HT-29 (cell line): ENCODE results near the gene ANO6. TPM values are rescaled to one million over a fixed set of nuclear protein-coding genes. Genes with fewer than 3 reads are reported as not detected.

Source experiments
- DNase-seq: peaks from one replicate; pipeline ENCODE4 v3.0.0-alpha.2; 2015; ENCODE audit warnings: low spot score
- small RNA-seq: library from RNA; depleted of rRNA; stranded (forward); fragments of <200 nt; gene quantifications from one replicate; pipeline ENCODE3, GENCODE V24; 2014
- total RNA-seq: library from RNA; depleted of rRNA; stranded (reverse); fragments of >200 nt; shearing (Covaris generic); gene quantifications from 2 replicates; pipeline ENCODE4 v1.2.3, GENCODE V29; 2014; rRNA removed

ANO6 gene
- total RNA-seq, 1 experiment from 2014 or later: 28.3 TPM

DNA sequence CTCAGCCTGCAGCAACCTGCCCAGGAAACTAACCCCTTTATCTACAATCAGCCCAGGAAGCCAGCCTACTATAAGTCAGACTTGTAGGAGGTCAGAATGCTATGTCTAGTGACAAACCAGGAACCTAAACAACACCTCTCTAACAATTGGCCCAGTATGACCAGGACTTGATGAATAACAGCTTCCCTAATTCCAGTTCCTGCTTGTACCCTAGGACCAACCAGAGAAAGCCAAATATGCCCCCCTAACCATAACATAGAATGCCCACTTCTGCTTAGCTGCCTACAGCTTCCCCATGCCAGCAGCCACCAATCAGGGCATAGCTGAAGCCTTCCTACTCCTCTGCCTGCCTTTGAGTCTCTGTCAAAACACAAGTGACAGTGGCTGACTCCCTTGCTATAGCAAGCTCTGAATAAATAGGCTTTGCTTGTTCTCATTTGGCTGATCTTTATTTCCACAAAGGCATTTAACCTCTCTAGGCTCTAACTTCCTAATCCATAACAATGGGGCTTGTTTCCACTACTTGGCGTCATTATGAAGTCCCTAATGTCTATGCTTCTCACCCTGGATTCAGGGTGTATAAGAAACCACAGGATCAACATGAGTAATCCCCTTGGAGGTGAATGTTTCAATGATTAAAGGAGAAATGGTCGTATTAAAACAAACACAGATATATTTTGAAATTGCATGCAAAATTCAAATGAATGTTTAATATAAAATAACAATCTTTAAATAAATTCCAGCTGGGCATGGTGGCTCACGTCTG, 220.2 kb downstream of the ANO6 start:
- no peak for DNase-seq

DNA sequence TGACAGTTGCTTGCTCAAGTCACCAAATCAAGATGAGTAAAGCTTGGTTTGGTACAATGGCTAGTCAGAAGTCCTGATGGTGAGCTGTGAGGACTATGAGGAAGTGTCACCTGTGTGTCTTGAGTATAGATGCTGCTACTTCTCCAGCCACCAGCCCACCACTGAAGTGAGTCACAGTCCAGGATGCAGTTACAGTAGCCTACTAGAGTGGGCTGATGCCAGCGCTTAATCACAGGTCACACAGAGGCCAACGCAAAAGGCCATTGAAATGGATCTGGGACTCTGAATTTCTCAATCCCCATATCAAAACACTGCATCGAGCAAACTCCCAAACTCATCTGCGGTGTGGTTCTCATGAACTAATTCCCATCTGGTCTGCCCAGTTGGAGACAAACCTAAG, 223.1 kb downstream of the ANO6 start:
- no peak for DNase-seq

DNA sequence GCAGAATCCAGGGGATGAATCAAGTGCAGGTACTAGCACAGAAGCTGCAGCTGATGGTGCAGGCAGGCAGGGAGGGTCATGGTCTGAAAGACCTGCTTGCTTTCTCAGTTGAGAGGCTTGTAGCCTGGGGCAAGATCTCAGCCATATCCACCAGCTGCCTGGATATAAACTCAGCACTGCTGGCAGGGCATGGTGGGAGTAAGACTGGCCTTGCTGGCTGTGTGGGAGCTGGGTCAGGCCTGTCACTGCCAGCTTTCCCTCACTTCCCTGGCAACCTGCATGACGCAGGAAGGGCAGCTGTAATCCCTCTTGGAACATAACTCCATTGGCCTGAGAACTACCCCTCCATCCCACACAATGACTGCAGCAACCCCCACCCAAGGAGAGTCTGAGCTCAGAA, 230.1 kb downstream of the ANO6 start:
- no peak for DNase-seq

DNA sequence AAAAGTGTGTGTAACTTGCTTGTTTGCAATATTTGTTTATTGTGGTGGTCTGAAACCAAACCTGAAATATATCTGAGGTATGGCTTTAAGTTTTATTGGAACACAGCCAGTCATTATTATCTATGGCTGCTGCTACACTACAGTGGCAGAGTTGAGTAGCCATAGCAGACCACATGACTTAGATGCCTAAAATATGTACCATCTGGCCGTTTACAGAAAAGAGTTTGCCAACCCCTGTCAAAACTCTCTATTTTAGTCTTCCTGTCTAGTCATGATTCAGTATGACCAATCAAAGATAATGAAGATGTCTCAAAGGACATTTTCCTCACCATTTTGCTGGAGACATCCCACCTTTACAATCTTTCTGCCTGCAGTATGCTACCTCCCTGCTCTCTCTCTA, 242.3 kb downstream of the ANO6 start:
- no peak for DNase-seq

DNA sequence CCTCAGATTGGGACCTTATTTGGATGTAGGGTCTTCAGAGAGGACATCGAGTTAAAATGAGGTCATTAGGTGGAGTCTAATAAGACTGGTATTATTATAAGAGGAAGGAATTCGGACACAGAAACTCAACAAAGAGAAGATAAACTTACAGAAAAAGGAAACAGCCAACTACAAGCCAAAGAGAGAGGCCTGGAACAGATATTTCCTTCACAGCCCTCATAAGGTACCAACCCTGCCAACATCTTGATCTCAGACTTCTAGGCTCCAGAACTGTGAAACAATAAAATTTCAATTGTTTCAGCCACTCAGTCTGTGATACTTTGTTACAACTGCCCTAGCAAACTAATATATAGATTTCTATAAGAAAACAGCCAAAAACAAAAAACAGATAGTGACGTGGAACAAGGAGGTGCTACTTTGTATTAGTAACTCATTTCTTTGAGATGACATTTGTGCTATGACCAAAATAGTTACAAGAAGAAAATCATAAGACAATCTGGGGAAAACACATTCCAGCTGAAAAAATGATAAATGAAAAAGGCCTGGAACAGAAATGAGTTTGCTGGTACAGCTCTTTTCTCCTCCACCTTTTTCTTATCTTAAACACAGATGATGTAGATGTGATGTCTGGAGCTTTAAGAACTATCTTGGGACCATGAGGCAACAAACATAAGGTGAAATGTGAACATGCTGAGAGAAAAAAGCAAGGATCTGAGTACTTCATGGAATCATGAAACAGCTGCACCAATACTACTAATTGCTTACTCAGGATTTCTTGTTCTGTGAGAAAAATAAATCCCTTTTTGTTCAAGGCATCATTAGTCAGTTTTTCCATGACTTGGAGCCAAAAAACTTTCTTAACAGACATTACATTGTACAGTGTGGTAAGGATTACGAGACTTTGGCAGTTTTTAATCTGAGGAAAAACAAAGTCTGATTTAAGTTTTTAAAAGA, 243.2 kb downstream of the ANO6 start:
- no peak for DNase-seq

DNA sequence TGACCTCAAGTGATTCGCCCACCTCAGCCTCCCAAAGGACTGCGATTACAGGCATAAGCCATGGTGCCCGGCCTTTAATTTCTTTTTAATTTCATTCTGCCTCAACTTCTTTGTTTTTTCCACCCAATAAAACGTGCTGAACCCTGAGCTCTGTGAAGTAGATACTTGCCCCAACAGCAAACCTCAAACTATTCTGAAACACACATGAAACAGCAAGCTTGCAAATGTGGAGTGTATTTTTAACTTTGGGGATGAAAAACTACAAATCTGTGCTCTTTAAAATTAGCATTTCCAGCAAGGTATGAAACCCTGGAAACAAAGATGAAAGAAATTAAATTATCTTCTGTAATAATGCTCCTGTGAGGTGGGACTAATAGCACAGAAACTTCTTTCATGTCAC, 246.6 kb downstream of the ANO6 start:
- DNase-seq: no peak

DNA sequence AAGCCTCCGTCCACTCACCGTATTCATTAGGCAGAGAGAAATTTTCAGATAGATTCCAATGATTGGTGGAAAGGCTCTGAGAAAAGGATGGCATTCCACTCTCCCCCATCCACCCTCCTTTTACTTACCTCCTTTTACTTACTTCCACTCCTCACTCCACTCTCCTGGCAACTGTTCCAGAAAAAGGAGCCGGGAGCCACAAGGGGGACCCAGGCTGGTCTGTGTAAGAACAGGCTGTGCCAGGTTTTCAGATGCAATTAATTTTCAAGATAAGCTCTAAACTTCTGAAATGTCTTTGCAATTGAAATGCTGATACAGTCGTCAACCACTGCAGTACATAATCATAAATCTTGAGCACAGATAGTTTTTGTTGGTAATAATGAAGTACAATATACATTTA, 248.8 kb downstream of the ANO6 start:
- peak; percentile 16 for DNase-seq

DNA sequence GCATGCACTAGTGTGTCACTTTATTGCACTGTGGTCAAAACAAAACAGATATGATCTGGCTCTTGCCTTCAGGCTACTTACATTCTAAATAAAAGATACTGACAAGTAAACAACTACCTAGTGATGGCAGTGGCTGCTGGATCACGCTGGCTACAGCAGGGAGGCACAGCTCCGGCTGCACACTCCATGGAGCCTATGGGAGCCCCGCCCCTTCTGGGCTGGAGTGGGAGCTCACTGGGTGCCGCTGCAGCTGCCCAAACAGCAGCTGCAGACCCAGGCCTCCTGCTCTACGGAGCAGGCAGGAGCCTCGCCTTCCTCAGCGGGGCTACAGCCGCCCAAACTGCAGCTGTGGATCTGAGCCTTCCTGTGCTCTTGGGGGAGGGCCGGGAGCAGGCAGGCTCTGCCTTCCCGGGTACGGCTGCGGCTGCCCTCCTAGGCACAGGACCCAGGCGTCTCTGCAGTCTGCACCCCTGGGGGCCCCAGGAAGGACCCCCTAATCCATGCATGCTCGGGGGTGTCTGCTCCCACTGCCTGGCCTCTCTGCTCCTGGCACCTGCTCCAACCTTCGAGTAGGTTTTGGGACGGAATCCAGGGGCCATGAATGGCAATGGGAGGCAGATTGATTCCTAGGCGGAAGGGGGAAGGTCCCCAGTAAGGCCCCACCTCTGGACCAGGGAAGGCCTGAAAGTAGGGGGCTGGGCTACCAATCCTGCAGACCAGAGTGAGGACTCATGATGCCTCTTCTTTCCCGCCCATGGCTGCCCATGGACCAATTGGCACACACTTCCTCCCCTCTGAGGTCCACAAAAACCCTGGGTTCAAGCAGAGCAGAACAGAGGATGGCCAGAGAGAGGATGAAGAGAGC, 253.1 kb downstream of the ANO6 start:
- DNase-seq: no peak

DNA sequence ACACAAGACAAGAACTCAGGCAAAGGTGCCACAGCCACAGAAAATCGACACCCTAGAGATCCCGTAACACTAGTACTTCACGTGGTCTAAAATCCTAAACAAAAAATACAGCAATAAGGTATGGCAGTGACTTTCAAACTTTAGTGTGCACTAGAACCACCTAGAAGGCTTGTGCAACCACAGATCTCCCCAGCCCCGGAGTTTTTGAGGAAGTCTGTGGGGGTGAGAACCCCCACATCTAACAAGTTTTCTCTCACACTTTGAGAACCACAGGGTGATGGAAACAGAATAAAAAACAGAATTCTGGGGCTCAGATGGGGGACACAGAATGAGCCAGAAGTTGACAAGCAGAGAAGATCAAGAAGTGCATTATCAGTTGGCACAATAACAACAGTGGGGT, 254.0 kb downstream of the ANO6 start:
- no peak for DNase-seq

DNA sequence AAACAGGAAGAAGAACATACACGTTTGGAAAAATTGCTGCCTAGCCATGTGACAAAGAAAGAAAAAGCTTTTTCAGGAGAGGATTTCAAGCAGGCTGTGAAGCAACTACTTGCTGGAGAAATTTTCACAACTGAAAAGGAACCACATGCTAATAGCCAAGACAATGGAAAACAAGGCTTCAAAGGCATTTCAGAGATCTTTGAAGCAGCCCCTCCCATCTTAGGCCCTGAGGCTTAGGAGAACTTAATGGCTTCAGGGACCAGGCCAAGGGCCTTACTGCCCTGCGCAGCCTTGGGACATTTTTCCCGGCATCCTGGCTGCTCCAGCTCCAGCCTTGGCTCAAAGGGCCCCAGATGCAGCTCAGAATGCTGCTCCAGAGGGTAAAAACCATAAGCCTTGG, 257.7 kb downstream of the ANO6 start:
- DNase-seq: no peak

DNA sequence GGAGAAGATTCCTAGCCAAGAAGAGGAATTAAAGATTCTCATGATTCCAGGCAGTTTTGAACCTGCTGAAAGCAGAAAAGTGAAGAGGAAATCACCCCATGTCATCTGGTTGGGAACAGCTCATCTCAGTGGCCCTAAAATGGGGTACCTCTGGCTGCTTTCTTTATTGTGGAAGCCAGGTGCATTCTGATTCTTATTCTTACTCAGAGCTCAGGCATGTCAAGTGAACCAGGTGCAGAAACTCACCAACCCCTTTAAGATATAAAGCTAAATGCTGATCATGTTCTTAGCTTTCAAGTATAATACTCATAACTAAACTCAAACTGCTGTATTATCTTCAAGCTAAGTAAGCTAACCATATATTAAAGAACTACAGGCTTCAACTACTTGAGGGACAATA, 259.7 kb downstream of the ANO6 start:
- no peak for DNase-seq

DNA sequence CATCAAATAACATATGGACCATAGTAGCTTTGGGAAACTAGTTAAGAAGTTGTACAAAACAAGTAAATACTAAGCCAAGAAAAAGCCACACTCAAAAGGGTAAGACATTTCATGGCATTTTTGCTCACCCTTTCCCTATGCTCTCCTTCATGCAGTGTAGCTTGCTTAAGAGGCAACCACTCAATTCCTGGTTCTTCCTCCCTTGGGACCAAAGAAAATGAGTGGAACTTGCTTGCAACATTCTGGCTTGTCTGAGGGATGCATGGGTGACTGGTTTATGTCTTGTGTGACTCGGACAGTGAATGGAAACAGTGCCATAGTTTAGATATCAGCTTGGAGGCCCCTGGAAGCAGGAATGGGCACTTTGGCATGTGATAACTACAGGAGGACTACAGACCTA, 261.6 kb downstream of the ANO6 start:
- no peak for DNase-seq

DNA sequence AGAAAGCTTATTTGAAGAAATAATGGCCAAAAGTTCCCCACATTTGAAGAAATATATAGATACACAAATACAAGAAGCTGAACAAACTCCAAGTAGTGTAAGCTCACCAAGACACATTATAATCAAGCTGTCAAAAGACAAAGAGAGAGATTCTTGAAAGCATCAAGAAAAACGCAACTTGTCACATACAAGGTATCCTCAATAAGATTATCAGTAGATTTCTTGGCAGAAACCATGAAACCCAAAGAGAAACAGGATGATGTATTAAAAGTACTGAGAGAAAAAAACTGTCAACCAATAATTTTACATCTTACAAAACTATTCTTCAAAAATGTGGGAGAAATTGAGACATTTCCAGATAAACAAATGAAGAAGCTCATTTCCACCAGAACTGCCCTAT, 263.0 kb downstream of the ANO6 start:
- DNase-seq: no peak

DNA sequence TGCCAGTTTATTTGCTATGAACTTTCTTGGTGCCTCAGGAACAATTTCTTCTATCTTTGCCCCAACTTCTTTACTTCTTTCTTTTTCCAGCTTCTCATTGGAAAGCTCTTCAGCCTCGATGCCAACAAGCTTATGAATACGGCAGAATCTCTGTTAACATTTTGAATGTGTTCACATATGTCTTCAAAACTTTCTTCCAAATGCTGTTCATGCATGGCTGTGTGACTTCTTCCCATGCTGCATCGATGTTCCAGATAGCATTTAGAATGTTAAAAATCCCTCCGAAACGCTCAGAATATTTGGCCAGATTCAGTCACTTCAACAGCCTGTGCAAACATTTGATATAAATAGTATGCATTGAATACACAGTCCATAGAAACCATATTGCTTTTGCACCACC, 265.9 kb downstream of the ANO6 start:
- DNase-seq: no peak

DNA sequence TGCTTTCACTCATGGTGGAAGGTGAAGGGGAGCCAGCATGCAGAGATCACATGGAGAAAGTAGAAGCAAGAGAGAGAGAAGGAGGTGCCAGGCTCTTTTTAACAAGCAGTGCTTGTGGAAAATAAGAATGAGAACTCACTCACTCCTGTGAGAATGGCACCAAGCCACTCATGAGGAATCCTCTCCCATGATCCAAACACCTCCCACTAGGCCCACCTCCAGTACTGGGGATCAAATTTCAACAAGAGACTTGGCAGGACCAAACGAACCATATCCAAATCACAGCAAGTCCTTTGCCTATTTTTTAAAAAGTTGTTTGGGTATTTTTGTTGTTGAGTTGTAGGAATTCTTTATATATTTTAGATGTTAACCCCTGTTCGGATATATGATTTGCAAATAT, 267.7 kb downstream of the ANO6 start:
- DNase-seq: no peak

Small RNA genes within 50 kb of the gene (small RNA-seq; reads per million reads assigned to genes)
- not detected for gene AC009248.2

Other genes with a start within 250 kb of the ANO6 start
- not detected in 2 replicates for gene DBX2, start 165.0 kb upstream of the ANO6 start, total RNA-seq